ENCODE results near the gene ZNF287.

The ZNF287 gene

DNA sequence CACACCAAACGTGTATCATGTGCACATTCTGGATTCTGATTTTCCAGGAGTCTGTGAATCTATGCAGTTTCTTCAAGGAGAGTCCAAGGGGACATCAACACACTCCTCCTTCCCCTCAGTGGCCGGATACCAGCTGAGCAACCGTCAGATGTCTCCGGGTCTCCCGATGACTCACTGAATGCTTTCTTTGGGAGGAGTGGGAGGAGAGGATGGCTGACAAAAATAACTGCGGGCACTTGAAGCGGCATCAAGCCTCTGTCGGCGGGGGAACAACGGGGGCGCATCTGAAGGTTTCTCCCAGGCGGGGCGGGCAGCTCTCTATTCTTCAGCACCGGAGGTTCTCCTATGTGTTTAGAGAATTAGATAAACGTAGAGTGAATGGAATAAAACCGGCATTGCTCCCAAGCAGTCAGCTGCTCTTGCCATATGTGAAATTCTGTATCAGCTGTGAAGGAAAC is 52.4 kb downstream of the ZNF287 start:
- no peak for DNase-seq (ENCODE audit: low spot score)

DNA sequence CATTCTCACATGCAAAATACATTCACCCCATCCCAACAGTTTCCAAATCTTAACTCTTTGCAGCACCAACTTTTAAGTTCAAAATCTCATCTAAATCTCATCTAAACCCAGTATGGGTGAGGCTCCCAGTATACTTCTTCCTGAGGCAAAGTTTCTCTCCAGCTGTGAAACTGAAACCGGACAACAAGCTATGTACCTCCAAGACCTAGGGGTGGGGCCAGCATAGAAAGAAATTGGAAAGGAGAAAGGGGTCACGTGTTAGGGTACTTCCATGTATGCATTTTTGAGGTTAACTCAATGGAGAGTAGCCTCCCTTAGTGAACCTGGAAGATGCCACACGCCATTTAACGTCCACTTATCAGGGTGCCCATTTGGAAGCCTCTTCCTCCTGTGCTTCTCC is 53.1 kb downstream of the ZNF287 start:
- no peak for DNase-seq (ENCODE audit: low spot score)

DNA sequence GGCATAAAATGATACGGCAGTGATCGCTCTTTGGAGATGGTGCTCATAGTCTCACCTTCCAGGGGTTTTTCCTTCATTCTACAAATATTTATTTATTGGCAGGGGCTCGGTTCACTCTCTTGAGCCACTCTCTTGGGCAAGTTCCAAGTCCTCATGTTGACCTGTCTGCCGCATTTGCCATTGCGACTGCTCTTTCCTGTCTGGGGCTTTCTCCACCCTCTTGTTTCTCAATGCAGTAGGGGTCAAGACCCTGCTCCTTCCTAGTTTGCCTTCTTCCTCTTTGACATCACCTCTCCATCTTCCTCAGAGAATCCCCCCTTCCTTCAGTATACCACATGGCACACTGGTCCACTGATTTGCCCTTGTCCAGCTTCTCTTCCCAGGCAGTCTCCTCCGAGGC is 55.1 kb downstream of the ZNF287 start:
- no peak for DNase-seq (ENCODE audit: low spot score)

DNA sequence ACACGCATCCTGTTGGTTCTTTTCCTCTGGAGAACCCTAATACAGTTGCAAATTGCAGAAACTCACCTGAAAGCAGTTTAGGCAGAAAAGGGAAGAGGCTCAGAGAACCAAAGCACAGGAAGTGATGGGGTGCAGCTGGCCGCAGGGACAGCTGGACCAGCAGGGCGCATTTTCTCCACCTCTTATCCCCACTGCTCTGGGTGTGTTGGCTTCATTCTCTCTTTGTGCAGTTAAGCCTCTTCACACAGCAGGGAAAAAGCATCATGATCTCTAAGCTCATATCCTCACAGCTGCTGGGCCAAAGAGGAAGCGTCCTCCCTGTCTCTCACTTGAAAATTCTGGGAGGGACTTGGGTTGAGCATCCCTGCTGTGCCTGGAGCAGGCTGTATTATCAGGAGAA is 57.0 kb downstream of the ZNF287 start:
- no peak for DNase-seq (ENCODE audit: low spot score)

DNA sequence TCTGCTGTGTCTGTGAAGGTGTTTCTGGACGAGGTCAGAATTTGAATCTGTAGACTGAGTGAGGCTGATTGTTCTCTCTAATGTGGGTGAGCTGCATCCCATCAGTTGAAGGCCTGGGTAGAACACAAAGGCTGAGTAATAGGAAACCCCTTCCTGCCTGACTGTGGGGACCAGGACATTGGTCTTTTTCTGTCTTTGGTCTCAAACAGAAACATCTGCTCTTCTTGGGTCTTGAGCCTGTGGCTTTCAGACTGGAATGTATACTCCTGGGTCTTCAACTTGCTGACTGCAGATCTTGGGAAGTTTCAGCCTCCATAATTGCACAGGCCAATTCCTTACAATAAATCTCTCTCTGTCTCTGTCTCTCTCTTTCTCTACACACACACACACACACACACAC is 57.4 kb downstream of the ZNF287 start:
- DNase-seq (ENCODE audit: low spot score) = no peak

DNA sequence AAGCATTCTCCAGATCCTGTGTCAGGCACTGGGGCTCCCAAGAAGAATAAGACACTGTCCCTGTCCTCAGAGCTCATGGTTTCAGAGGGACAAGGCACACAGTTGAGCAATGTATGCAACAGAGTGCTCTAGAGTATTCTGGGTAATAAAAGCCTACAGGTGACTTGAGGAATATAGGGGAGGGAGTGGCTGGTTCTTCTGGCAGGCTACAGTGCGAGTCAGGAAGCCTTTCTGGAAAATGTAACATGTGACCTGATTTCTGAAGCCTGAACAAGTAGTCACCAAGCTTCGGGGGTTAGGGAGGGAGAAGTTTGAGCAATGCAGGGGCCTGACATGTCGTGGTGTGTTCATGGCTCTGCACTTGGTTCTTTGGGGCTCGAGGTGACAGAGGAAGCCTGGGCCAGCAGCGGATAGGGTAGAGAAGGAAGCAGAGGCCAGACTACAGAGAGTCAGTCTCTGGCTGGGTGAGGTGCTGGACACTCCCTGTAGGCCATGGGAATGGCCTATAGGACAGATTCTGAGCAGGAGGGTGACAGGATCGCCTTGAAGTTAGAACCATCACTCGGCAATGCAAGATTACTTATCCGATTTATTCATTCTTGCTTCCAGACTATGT is 61.0 kb downstream of the ZNF287 start:
- DNase-seq (ENCODE audit: low spot score) = no peak

DNA sequence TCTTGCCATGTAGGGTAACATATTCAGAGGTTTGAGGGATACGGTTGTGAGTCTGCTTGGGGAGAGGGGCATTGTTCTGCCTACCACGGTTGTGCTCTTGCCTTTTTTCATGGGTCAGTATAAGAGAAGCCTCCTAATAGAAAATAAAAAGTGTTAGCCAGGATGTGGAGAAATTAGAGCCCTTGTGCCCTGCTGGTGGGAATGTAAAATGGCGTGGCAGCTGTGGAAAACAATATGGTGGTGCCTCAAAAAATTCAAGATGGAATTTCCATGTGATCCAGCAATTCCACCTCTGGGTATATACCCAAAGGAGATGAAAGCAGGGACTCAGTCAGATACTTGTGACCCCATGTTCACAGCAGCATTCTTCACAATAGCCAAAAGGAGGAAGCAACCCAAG is 62.8 kb downstream of the ZNF287 start:
- no peak for DNase-seq (ENCODE audit: low spot score)

DNA sequence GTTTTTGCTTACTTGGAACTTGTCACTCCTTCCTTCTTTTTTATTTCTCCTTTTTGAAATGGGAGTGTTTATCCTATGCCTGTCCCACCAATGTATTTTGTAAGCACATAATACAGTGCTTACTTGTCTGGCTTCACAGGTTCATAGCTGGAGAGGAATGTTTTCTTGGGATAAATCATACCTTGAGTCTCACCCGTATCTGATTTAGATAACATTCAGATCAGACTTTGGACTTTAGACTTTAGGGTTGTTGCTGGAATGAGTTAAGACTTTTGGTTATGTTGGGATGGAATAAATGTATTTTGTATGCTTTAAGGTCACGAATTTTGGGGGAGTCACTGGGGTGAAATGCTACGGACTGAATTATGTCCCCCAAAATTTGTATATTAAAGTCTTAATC is 64.0 kb downstream of the ZNF287 start:
- DNase-seq (ENCODE audit: low spot score) = no peak

All from CD4-positive, alpha-beta T cell treated with Interleukin-6 at 100 ng/mL for 8 hours (primary cell).